Measurements from ENCODE around the gene CCDC7.

GRCh38 chr10:32878646-32879045 lies 432.7 kb downstream of the CCDC7 start:
- TF ChIP-seq CTCF (IDR thresholded peaks at IDR 0.05 in 2 of 3, conservative IDR thresholded peaks at IDR 0.05 in 1 of 3; ENCODE audit: borderline replicate concordance in 1 of 3, insufficient read depth in 1 of 3, low read depth in 2 of 3, low read length in 2 of 3) = no peak
- TF ChIP-seq MAX (IDR thresholded peaks at IDR 0.05) = no peak
- TF ChIP-seq POLR2A (IDR thresholded peaks at IDR 0.05; ENCODE audit: borderline replicate concordance, extremely low read depth, insufficient read depth, insufficient read length) = no peak
- TF ChIP-seq ZNF274 (IDR thresholded peaks at IDR 0.05; ENCODE audit: low read depth, low read length) = no peak
